ENCODE measurements around the gene HECTD1.

HECTD1 gene

GRCh38 chr14:31180299-31181051 lies 27.1 kb downstream of the HECTD1 start:
- TF ChIP-seq CREB1 (IDR thresholded peaks at IDR 0.05; ENCODE audit: low read depth): no peak
- no peak for TF ChIP-seq FOXM1 (IDR thresholded peaks at IDR 0.05; ENCODE audit: borderline replicate concordance, low read depth)
- no peak for TF ChIP-seq ZBTB7A (IDR thresholded peaks at IDR 0.05; ENCODE audit: low read depth)
- TF ChIP-seq EP300 (IDR thresholded peaks at IDR 0.05; ENCODE audit: borderline replicate concordance): no peak
- TF ChIP-seq USF1 (IDR thresholded peaks at IDR 0.05): no peak
- no peak for TF ChIP-seq YY1 (IDR thresholded peaks at IDR 0.05; ENCODE audit: low read depth)
- no peak for TF ChIP-seq NFIC (IDR thresholded peaks at IDR 0.05)
- TF ChIP-seq EGR1 (IDR thresholded peaks at IDR 0.05): no peak
- no peak for TF ChIP-seq REST (IDR thresholded peaks at IDR 0.05; ENCODE audit: low read depth)
- no peak for TF ChIP-seq CEBPB (IDR thresholded peaks at IDR 0.05)
- TF ChIP-seq RAD21 (IDR thresholded peaks at IDR 0.05; ENCODE audit: low read depth): no peak
- TF ChIP-seq TCF12 (IDR thresholded peaks at IDR 0.05; ENCODE audit: low read depth): no peak
- TF ChIP-seq TAF1 (IDR thresholded peaks at IDR 0.05; ENCODE audit: low read depth): no peak
- TF ChIP-seq MAX (IDR thresholded peaks at IDR 0.05): no peak

- TF ChIP-seq EGR1 (IDR thresholded peaks at IDR 0.05): no peak
- no peak for TF ChIP-seq ZBTB7A (IDR thresholded peaks at IDR 0.05; ENCODE audit: low read depth)
- TF ChIP-seq REST (IDR thresholded peaks at IDR 0.05; ENCODE audit: low read depth): no peak
- TF ChIP-seq EP300 (IDR thresholded peaks at IDR 0.05; ENCODE audit: borderline replicate concordance): no peak
- no peak for TF ChIP-seq YY1 (IDR thresholded peaks at IDR 0.05; ENCODE audit: low read depth)
- no peak for TF ChIP-seq MAX (IDR thresholded peaks at IDR 0.05)
- TF ChIP-seq TAF1 (IDR thresholded peaks at IDR 0.05; ENCODE audit: low read depth): no peak
- TF ChIP-seq FOXM1 (IDR thresholded peaks at IDR 0.05; ENCODE audit: borderline replicate concordance, low read depth): no peak
- TF ChIP-seq USF1 (IDR thresholded peaks at IDR 0.05): no peak
- TF ChIP-seq CREB1 (IDR thresholded peaks at IDR 0.05; ENCODE audit: low read depth): no peak
- TF ChIP-seq RAD21 (IDR thresholded peaks at IDR 0.05; ENCODE audit: low read depth): no peak
- no peak for TF ChIP-seq TCF12 (IDR thresholded peaks at IDR 0.05; ENCODE audit: low read depth)
- no peak for TF ChIP-seq NFIC (IDR thresholded peaks at IDR 0.05)
- TF ChIP-seq CEBPB (IDR thresholded peaks at IDR 0.05): no peak
- no peak for TF ChIP-seq TEAD4 (IDR thresholded peaks at IDR 0.05)
These were observed 33.2 kb downstream of the HECTD1 start for GRCh38 chr14:31174433-31174832.

- TF ChIP-seq REST (IDR thresholded peaks at IDR 0.05; ENCODE audit: low read depth) (no peak), EP300 (IDR thresholded peaks at IDR 0.05; ENCODE audit: borderline replicate concordance) (no peak)
These were observed 34.3 kb downstream of the HECTD1 start for GRCh38 chr14:31173120-31173837.

GRCh38 chr14:31172084-31172483 lies 35.5 kb downstream of the HECTD1 start:
- TF ChIP-seq NFIC (IDR thresholded peaks at IDR 0.05) (no peak), USF1 (IDR thresholded peaks at IDR 0.05) (no peak), FOXM1 (IDR thresholded peaks at IDR 0.05; ENCODE audit: borderline replicate concordance, low read depth) (no peak)
